CD14-positive monocyte (primary cell): ENCODE data around the gene ANKRD44. TPM values are rescaled to one million over a fixed set of nuclear protein-coding genes. Genes with fewer than 3 reads are reported as not detected.
A peak's percentile ranks its signal among the peaks of the same experiment; 100 is the strongest.

ENCODE experiments used
- DNase-seq, 3 donors: peaks; one replicate each; pipeline ENCODE4 v3.0.0-alpha.2; 2011 to 2022
- H2AFZ ChIP-seq: 2 replicates; pipeline ENCODE4 v1.6.0; 2012; ENCODE audit warnings: mild to moderate bottlenecking, low read depth, low read length, inconsistent platforms; ENCODE audit not compliant: insufficient read depth, poor library complexity, severe bottlenecking
- H3K27ac ChIP-seq, 2 donors: 1 replicate in 1 of 2; 2 replicates in 1 of 2; pipeline ENCODE4 v1.5.1; 2012 to 2013; ENCODE audit warnings: low read length in 2 of 2, control low read depth in 1 of 2, inconsistent platforms in 1 of 2, low read depth in 1 of 2, mild to moderate bottlenecking in 1 of 2
- H3K27me3 ChIP-seq, 2 donors: one replicate each; pipeline versions ENCODE4 v1.6.0 to v1.6.1; 2011 to 2013; ENCODE audit warnings: low read length in 2 of 2; ENCODE audit not compliant: control insufficient read depth in 2 of 2, insufficient read depth in 2 of 2
- H3K36me3 ChIP-seq, 2 donors: replicated peaks in 1 of 2; 1 replicate in 1 of 2; 2 replicates in 1 of 2; pipeline versions ENCODE4 v1.5.1 to v1.6.1; 2012 to 2013; ENCODE audit warnings: low read length in 2 of 2, control low read depth in 1 of 2, inconsistent platforms in 1 of 2, mild to moderate bottlenecking in 1 of 2; ENCODE audit not compliant: insufficient read depth in 2 of 2, control insufficient read depth in 1 of 2
- H3K4me1 ChIP-seq, 2 donors: 1 replicate in 1 of 2; 2 replicates in 1 of 2; pipeline versions ENCODE4 v1.5.1 to v1.6.1; 2012 to 2013; ENCODE audit warnings: low read length in 2 of 2, control low read depth in 1 of 2, inconsistent platforms in 1 of 2, mild to moderate bottlenecking in 1 of 2, moderate library complexity in 1 of 2; ENCODE audit not compliant: insufficient read depth in 2 of 2, control insufficient read depth in 1 of 2
- H3K4me2 ChIP-seq: replicated peaks from 2 replicates; pipeline ENCODE3; 2012; ENCODE audit warnings: low read length, moderate library complexity, mild to moderate bottlenecking; ENCODE audit not compliant: poor library complexity, severe bottlenecking; ENCODE audit errors: extremely low read depth
- H3K4me3 ChIP-seq, 3 experiments: fragments of 200-600 bp in 1 of 3; sonication (generic) in 1 of 3; replicated peaks in 1 of 3; 1 replicate in 2 of 3; 2 replicates in 1 of 3; pipeline ENCODE4 v1.5.1; 2011 to 2013; ENCODE audit warnings: low read length in 3 of 3, mild to moderate bottlenecking in 3 of 3, control low read depth in 2 of 3, low read depth in 2 of 3, inconsistent platforms in 1 of 3, moderate library complexity in 1 of 3
- H3K79me2 ChIP-seq: 2 replicates; pipeline ENCODE4 v1.6.0; 2012; ENCODE audit warnings: mild to moderate bottlenecking, control low read depth, inconsistent platforms, low read length, moderate library complexity; ENCODE audit not compliant: insufficient read depth
- H3K9ac ChIP-seq: 2 replicates; pipeline ENCODE4 v1.6.0; 2017; ENCODE audit warnings: low read length, mild to moderate bottlenecking; ENCODE audit not compliant: insufficient read depth, poor library complexity, severe bottlenecking
- H3K9me3 ChIP-seq, 2 donors: replicated peaks in 1 of 2; 1 replicate in 1 of 2; 2 replicates in 1 of 2; pipeline versions ENCODE4 v1.5.1 to v1.6.1; 2012 to 2013; ENCODE audit warnings: low read length in 2 of 2, control low read depth in 1 of 2; ENCODE audit not compliant: control insufficient read depth in 1 of 2, insufficient read depth in 1 of 2
- H4K20me1 ChIP-seq: 2 replicates; pipeline ENCODE4 v1.6.0; 2012; ENCODE audit warnings: mild to moderate bottlenecking, low read length, control low read depth, moderate library complexity; ENCODE audit not compliant: insufficient read depth
- H3K27ac Mint-ChIP-seq, 7 donors: one replicate each; pipeline ENCODE4 v1.8.0; 2020; ENCODE audit warnings: mild to moderate bottlenecking in 7 of 7, mixed read lengths in 7 of 7, moderate library complexity in 6 of 7, inconsistent platforms in 2 of 7
- H3K27me3 Mint-ChIP-seq, 3 donors: one replicate each; pipeline ENCODE4 v1.8.0; 2021 to 2022; ENCODE audit warnings: low read depth in 3 of 3, mild to moderate bottlenecking in 3 of 3, mixed read lengths in 3 of 3, moderate library complexity in 3 of 3, inconsistent platforms in 1 of 3
- H3K36me3 Mint-ChIP-seq, 2 donors: one replicate each; pipeline ENCODE4 v1.8.0; 2020; ENCODE audit warnings: mixed read lengths in 2 of 2, inconsistent platforms in 1 of 2, mild to moderate bottlenecking in 1 of 2
- H3K4me1 Mint-ChIP-seq: one replicate; pipeline ENCODE4 v1.8.0; 2020; ENCODE audit warnings: mild to moderate bottlenecking, mixed read lengths
- H3K4me3 Mint-ChIP-seq, 2 donors: one replicate each; pipeline ENCODE4 v1.8.0; 2020; ENCODE audit warnings: mild to moderate bottlenecking in 2 of 2, mixed read lengths in 2 of 2, moderate library complexity in 1 of 2
- H3K9me3 Mint-ChIP-seq, 7 donors: one replicate each; pipeline ENCODE4 v1.8.0; 2020 to 2022; ENCODE audit warnings: mixed read lengths in 7 of 7, mild to moderate bottlenecking in 6 of 7, moderate library complexity in 6 of 7, inconsistent platforms in 2 of 7
- CTCF ChIP-seq: fragments of 200-600 bp; IDR thresholded peaks from one replicate; pipeline ENCODE4 v1.8.0; 2022; ENCODE audit warnings: antibody characterized with exemption, mild to moderate bottlenecking
- WGBS: methylation state at CpG from one replicate; pipeline ENCODE4 v1.1.5; 2013; ENCODE audit warnings: missing lambda C conversion rate; ENCODE audit not compliant: insufficient coverage; 5-methylcytosine and 5-hydroxymethylcytosine counted together
- intact Hi-C, 2 donors: fragments of 100-400 bp; cut with micrococcal nuclease; formaldehyde crosslinking; loops; one replicate each; pipeline versions ENCODE4 v1.15.0 to v1.15.1; 2023
- polyA plus RNA-seq, 3 donors: library from polyadenylated mRNA; depleted of rRNA in 1 of 3; unstranded in 2 of 3; stranded (reverse) in 1 of 3; fragments of 300-500 nt in 2 of 3; fragments of >200 nt in 1 of 3; fragmentation: Illumina TruSeq in 2 of 3; gene quantifications; 1 replicate in 2 of 3; 2 replicates in 1 of 3; pipeline ENCODE4 v1.2.3, GENCODE V29; 2012 to 2021

Gene ANKRD44
- polyA plus RNA-seq, 3 donors: 55.7 to 91.9 (median 64.9) TPM

DNA sequence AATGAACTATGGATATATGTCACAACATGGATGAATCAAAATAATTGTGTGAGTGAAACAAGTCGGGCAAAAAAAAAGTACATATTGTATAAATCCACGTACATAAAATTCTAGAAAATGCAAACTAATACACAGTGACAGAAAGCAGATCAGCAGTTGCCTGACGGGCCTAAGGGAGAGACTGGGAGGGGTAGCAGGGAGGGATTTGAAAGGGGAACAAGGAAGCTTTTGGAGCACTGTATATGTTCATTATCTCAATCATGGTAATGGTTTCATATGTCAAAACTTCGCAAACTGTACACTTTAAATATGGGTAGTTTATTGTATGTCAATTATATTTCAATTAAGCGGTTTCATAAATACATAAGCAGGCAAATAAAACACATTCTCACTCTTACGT is 153.8 kb downstream of the ANKRD44 start:
- peaks cover 74% of the 10 kb centered on the region for H3K79me2 ChIP-seq

GRCh38 chr2:197152451-197153228 is 157.9 kb downstream of the ANKRD44 start:
- H3K4me1 Mint-ChIP-seq: peaks cover 56% of the 10 kb centered on the region
- Histone ChIP-seq H3K4me1 (peaks cover 54 to 56% of the 10 kb centered on the region in 2 donors), H3K4me2 (peak overlapping the region; percentile 38), H2AFZ (peak overlapping the region; percentile 10), H4K20me1 (peaks cover 10% of the 10 kb centered on the region), H3K79me2 (peaks cover 75% of the 10 kb centered on the region), H3K4me3 (peak overlapping the region in 2 of 3 experiments; percentile 12 to 31), H3K9ac (peak overlapping the region; percentile 32), H3K36me3 (peaks cover 0 to 3% of the 10 kb centered on the region in 2 donors), H3K9me3 (no peaks in the 10 kb centered on the region), H3K27ac (peak overlapping the region; percentile 80 to 90), H3K27me3 (no peaks in the 10 kb centered on the region)
- peak overlapping the region; percentile 93 to 98 (median 95) for H3K27ac Mint-ChIP-seq
- peak overlapping the region; percentile 32 to 68 for H3K4me3 Mint-ChIP-seq
- 2% methylated on average over 5 of the region's 7 CpGs for WGBS
- H3K9me3 Mint-ChIP-seq: no peaks in the 10 kb centered on the region
- peak; percentile 45 for TF ChIP-seq CTCF
- H3K36me3 Mint-ChIP-seq: peaks cover 7 to 8% of the 10 kb centered on the region in 2 donors
- intact Hi-C loops: no loop called here
- no peaks in the 10 kb centered on the region for H3K27me3 Mint-ChIP-seq
- DNase-seq: peak; percentile 78 to 85 (median 80)

More for the DNA sequence above, 153.8 kb downstream of the ANKRD44 start:
- Histone ChIP-seq H3K4me1 (peaks cover 62 to 76% of the 10 kb centered on the region in 2 donors), H3K36me3 (no peaks in the 10 kb centered on the region), H2AFZ (no peak overlapping the region), H4K20me1 (peaks cover 51% of the 10 kb centered on the region), H3K27me3 (no peaks in the 10 kb centered on the region), H3K27ac (peak overlapping the region in 1 of 2 donors; percentile 54), H3K9ac (no peak overlapping the region), H3K4me2 (no peak overlapping the region), H3K4me3 (no peak overlapping the region), H3K9me3 (no peaks in the 10 kb centered on the region)
- no peaks in the 10 kb centered on the region for H3K9me3 Mint-ChIP-seq
- DNase-seq: peak in 1 of 3 donors; percentile 25
- peak overlapping the region in 5 of 7 donors; percentile 23 to 84 (median 71) for H3K27ac Mint-ChIP-seq
- H3K4me3 Mint-ChIP-seq: no peak overlapping the region
- intact Hi-C loops: no loop called here
- H3K4me1 Mint-ChIP-seq: peaks cover 71% of the 10 kb centered on the region
- no peaks in the 10 kb centered on the region for H3K27me3 Mint-ChIP-seq
- H3K36me3 Mint-ChIP-seq: peaks cover 3 to 10% of the 10 kb centered on the region in 2 donors
- TF ChIP-seq CTCF: no peak
- no CpG with 5 or more reads among the region's 6 CpGs for WGBS
